GM11168 (cell line): ENCODE data around the gene OR6S1.

Experiments
- in situ Hi-C: fragments of 300-500 bp; cut with MboI; formaldehyde crosslinking; loops from one replicate; pipeline ENCODE4 v1.12.0; 2022; ENCODE audit warnings: low sequenced_read_pairs; ENCODE audit not compliant: unreplicated experiment

Gene OR6S1

GRCh38 chr14:20641591-20641990 is at the start of gene OR6S1:
OR6S1 (minus strand) TSS chr14:20641691; CDS start chr14:20641691, 0 bp downstream.
- in situ Hi-C loops, result no loop called here

GRCh38 chr14:20690848-20691640 is 49.6 kb upstream of the OR6S1 start:
- in situ Hi-C loops, result no loop called here

- in situ Hi-C loops, result loop anchor here (10.0 kb wide), 1 partner anchor 354 kb away; the partner anchor contains the start of gene CCNB1IP1
These were observed 46.8 kb upstream of the OR6S1 start, which contains the start of gene ANG for GRCh38 chr14:20688167-20688839. ANG (plus strand) TSS chr14:20688764; CDS start chr14:20693565, 4,801 bp downstream.

- in situ Hi-C loops, result loop anchor here (10.0 kb wide), 1 partner anchor 353 kb away; the partner anchor contains the start of gene CCNB1IP1
These were observed 46.1 kb upstream of the OR6S1 start for GRCh38 chr14:20687362-20688166.

- in situ Hi-C loops, result loop anchor here (10.0 kb wide), 1 partner anchor 352 kb away; the partner anchor contains the start of gene CCNB1IP1
These were observed 45.1 kb upstream of the OR6S1 start for GRCh38 chr14:20686386-20687143.

- in situ Hi-C loops, result loop anchor here (10.0 kb wide), 1 partner anchor 350 kb away; the partner anchor contains the start of gene CCNB1IP1
These were observed 43.4 kb upstream of the OR6S1 start for GRCh38 chr14:20684662-20685456.

GRCh38 chr14:20683891-20684661 is 42.6 kb upstream of the OR6S1 start, which contains the start of gene RNASE4:
RNASE4 (plus strand) TSS chr14:20684560; CDS start chr14:20699372, 14,812 bp downstream.
- in situ Hi-C loops, result loop anchor here (10.0 kb wide), 1 partner anchor 349 kb away; the partner anchor contains the start of gene CCNB1IP1

GRCh38 chr14:20683125-20683890 is 41.8 kb upstream of the OR6S1 start:
- in situ Hi-C loops, result loop anchor here (10.0 kb wide), 1 partner anchor 349 kb away; the partner anchor contains the start of gene CCNB1IP1

GRCh38 chr14:20682435-20683124 is 41.1 kb upstream of the OR6S1 start:
- in situ Hi-C loops, result loop anchor here (10.0 kb wide), 1 partner anchor 348 kb away; the partner anchor contains the start of gene CCNB1IP1

- in situ Hi-C loops, result loop anchor here (10.0 kb wide), 1 partner anchor 347 kb away; the partner anchor contains the start of gene CCNB1IP1
These were observed 40.6 kb upstream of the OR6S1 start for GRCh38 chr14:20682127-20682434.

- in situ Hi-C loops, result loop anchor here (10.0 kb wide), 1 partner anchor 347 kb away; the partner anchor contains the start of gene CCNB1IP1
These were observed 40.0 kb upstream of the OR6S1 start for GRCh38 chr14:20681348-20682126.

- in situ Hi-C loops, result loop anchor here (10.0 kb wide), 1 partner anchor 346 kb away; the partner anchor contains the start of gene CCNB1IP1
These were observed 39.4 kb upstream of the OR6S1 start for GRCh38 chr14:20680843-20681347.

GRCh38 chr14:20680363-20680762 is 38.9 kb upstream of the OR6S1 start:
- in situ Hi-C loops, result loop anchor here (10.0 kb wide), 1 partner anchor 346 kb away; the partner anchor contains the start of gene CCNB1IP1

GRCh38 chr14:20679907-20680306 is 38.4 kb upstream of the OR6S1 start:
- in situ Hi-C loops, result loop anchor here (10.0 kb wide), 1 partner anchor 345 kb away; the partner anchor contains the start of gene CCNB1IP1

- in situ Hi-C loops, result no loop called here
These were observed 34.6 kb upstream of the OR6S1 start for GRCh38 chr14:20676072-20676471.
